PFSK-1 (cell line): ENCODE results near the gene RCOR2.

ENCODE experiments used
- POLR2AphosphoS5 ChIP-seq: IDR thresholded peaks from 2 replicates; pipeline ENCODE4 v1.6.1; 2012; ENCODE audit warnings: low read depth, mild to moderate bottlenecking, control low read depth, low read length, moderate library complexity
- REST ChIP-seq, 2 experiments: IDR thresholded peaks; 2 replicates each; pipeline versions ENCODE4 v1.6.1 to v1.8.0; 2011 to 2012; ENCODE audit warnings: low read depth in 2 of 2, low read length in 2 of 2, control low read depth in 1 of 2, inconsistent platforms in 1 of 2, mild to moderate bottlenecking in 1 of 2, moderate library complexity in 1 of 2; ENCODE audit not compliant: insufficient read depth in 1 of 2

GRCh38 chr11:63909591-63910506 lies 7.1 kb downstream of the RCOR2 start:
- no peak; the same call in none of the 2 replicates for TF ChIP-seq POLR2AphosphoS5
- TF ChIP-seq REST (IDR thresholded peaks at IDR 0.05; ENCODE audit: insufficient read depth in 1 of 2, low read depth in 2 of 2, low read length in 2 of 2): no peak
